ENCODE measurements around the gene KDM6B. TPM values are rescaled to one million over a fixed set of nuclear protein-coding genes. Genes with fewer than 3 reads are reported as not detected.

The KDM6B gene
- total RNA-seq, 1 donor from 2014 or later: 38.2 TPM

DNA sequence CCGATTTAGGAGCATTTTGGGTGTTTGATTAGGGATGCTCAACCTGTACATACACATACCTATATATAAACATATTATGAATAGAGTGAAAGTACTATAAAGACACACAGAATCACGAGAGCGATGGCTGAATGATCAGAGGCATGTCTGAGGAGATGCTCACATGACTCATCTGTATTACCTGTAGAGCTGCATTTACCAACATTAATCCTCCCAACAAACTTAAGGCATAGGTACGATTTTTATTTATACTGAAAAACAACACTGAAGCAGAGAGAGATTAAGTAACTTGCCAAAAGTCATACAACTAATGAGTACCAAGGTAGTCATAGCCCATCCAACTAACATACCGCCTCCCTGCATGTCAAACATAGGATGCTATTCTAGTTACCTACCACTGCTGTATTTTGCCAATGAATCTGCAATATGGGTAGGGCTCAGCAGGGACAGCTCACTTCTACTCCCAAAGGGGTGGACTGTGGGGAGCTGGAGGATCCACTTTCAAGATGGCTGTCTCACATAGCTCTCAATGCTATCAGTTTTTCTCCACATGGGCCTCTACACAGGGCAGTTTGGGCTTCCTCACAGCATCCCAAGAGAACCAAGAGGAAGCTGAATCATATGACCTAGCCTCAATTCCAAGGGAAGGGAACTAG is 31.1 kb downstream of the KDM6B start:
- TF ChIP-seq, protein P1, sequence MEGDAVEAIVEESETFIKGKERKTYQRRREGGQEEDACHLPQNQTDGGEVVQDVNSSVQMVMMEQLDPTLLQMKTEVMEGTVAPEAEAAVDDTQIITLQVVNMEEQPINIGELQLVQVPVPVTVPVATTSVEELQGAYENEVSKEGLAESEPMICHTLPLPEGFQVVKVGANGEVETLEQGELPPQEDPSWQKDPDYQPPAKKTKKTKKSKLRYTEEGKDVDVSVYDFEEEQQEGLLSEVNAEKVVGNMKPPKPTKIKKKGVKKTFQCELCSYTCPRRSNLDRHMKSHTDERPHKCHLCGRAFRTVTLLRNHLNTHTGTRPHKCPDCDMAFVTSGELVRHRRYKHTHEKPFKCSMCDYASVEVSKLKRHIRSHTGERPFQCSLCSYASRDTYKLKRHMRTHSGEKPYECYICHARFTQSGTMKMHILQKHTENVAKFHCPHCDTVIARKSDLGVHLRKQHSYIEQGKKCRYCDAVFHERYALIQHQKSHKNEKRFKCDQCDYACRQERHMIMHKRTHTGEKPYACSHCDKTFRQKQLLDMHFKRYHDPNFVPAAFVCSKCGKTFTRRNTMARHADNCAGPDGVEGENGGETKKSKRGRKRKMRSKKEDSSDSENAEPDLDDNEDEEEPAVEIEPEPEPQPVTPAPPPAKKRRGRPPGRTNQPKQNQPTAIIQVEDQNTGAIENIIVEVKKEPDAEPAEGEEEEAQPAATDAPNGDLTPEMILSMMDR (IDR thresholded peaks at IDR 0.05): no peak
- DNase-seq (ENCODE audit: low spot score): no peak
- peaks cover 4% of the 10 kb centered on the region for H3K4me1 Mint-ChIP-seq (ENCODE audit: low read depth)
- H3K27me3 Mint-ChIP-seq (ENCODE audit: low read depth): no peaks in the 10 kb centered on the region
- H3K4me3 Mint-ChIP-seq (ENCODE audit: unreplicated experiment): no peak overlapping the region
- H3K36me3 Mint-ChIP-seq (ENCODE audit: low read depth): peaks cover 10% of the 10 kb centered on the region
- no peaks in the 10 kb centered on the region for H3K9me3 Mint-ChIP-seq (ENCODE audit: low read depth)
- H3K27ac Mint-ChIP-seq (ENCODE audit: unreplicated experiment): no peak overlapping the region

DNA sequence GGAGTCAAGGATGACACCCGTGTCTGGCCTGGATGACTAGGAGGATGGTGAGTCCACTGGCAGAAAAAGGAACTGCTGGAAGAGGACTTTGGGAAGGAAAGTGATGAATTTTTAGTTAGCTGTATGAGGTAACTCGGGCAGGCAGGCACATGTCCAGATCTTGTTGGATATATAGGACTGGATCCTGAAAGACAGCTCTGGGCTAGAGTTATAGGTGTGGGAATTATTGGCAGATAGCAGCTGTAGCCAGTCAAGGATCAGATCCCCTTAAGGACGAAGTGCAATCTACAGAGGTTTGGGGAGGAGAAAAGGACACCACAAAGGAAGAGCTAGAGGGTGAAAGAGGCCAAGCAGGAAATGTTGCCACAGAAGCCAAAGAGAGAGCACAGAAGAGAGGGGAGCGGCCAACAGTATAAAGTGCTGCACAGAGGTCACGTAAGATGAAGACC is 33.9 kb downstream of the KDM6B start:
- H3K36me3 Mint-ChIP-seq (ENCODE audit: low read depth): peaks cover 10% of the 10 kb centered on the region
- H3K4me1 Mint-ChIP-seq (ENCODE audit: low read depth): no peaks in the 10 kb centered on the region
- DNase-seq (ENCODE audit: low spot score): no peak
- no peak overlapping the region for H3K27ac Mint-ChIP-seq (ENCODE audit: unreplicated experiment)
- no peak overlapping the region for H3K4me3 Mint-ChIP-seq (ENCODE audit: unreplicated experiment)
- no peaks in the 10 kb centered on the region for H3K27me3 Mint-ChIP-seq (ENCODE audit: low read depth)
- TF ChIP-seq, protein P1 (IDR thresholded peaks at IDR 0.05): no peak
- no peaks in the 10 kb centered on the region for H3K9me3 Mint-ChIP-seq (ENCODE audit: low read depth)

DNA sequence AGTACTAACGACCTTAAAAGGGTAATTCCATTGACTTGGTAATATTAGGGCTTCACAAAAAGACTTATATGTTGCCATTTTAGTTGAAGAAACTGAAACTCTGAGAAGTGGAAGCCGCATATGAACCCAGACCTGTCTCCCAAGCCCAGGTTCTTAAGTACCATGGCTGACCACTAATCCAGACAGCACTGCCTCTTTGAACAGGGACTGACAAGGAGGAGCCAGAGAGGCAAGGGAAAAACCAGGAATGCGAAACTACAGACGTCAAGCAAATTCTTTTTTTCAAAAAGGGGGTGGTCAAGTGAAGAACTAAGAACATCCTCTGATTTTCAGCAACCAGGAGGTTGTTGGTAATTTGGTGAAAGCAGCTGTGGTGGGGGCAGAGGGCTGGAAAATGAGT is 39.0 kb downstream of the KDM6B start:
- Mint-ChIP-seq H3K4me3 (ENCODE audit: unreplicated experiment) (no peak overlapping the region), H3K27ac (ENCODE audit: unreplicated experiment) (no peak overlapping the region), H3K9me3 (ENCODE audit: low read depth) (no peaks in the 10 kb centered on the region), H3K4me1 (ENCODE audit: low read depth) (no peaks in the 10 kb centered on the region), H3K36me3 (ENCODE audit: low read depth) (peaks cover 13% of the 10 kb centered on the region), H3K27me3 (ENCODE audit: low read depth) (no peaks in the 10 kb centered on the region)
- TF ChIP-seq, protein P1 (IDR thresholded peaks at IDR 0.05): no peak
- DNase-seq (ENCODE audit: low spot score): no peak

DNA sequence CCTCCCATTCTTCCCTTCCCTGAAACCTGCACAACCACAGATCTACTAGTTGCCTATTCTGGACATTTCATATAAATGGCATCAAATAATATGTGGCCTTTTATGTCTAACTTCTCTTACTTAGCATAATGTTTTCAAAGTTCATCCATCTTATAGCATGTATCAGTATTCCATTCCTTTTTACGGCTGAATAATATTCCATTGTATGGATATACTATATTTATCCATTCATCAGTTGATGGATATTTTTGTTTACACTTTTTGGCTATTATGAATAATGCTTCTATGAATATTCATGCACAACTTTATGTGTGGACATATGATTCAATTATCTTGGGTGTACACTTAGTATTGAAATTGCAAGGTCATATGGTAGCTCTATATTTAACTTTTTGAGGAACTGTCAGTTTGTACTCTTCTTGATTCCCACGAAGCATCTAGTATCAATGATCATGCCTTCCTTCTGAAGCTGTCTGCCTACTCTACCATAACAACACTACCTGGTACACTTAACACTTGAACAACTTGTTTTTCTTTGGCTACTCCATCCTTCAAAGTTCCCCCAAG is 41.9 kb downstream of the KDM6B start:
- H3K36me3 Mint-ChIP-seq (ENCODE audit: low read depth): peaks cover 11% of the 10 kb centered on the region
- H3K9me3 Mint-ChIP-seq (ENCODE audit: low read depth): no peaks in the 10 kb centered on the region
- H3K4me3 Mint-ChIP-seq (ENCODE audit: unreplicated experiment): no peak overlapping the region
- H3K27ac Mint-ChIP-seq (ENCODE audit: unreplicated experiment): no peak overlapping the region
- TF ChIP-seq, protein P1 (IDR thresholded peaks at IDR 0.05): no peak
- DNase-seq (ENCODE audit: low spot score): no peak
- H3K4me1 Mint-ChIP-seq (ENCODE audit: low read depth): no peaks in the 10 kb centered on the region
- no peaks in the 10 kb centered on the region for H3K27me3 Mint-ChIP-seq (ENCODE audit: low read depth)

DNA sequence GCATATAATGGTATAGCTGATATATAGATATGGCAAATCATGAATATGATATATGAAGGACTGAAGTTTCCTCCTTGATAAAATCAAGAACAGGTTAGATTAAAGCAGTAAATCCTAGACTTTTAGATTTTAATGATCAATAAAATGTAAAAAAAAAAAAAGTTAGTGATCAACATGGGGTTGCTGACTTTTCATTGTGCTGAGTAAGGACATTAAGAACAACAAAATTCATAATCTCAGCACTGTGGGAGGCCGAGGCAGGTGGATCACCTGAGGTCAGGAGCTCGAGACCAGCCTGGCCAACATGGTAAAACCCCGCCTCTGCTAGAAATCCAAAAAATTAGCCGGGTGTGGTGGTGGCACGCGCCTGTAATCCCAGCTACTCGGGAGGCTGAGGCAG is 44.2 kb downstream of the KDM6B start:
- no peaks in the 10 kb centered on the region for H3K9me3 Mint-ChIP-seq (ENCODE audit: low read depth)
- H3K36me3 Mint-ChIP-seq (ENCODE audit: low read depth): peaks cover 11% of the 10 kb centered on the region
- no peaks in the 10 kb centered on the region for H3K27me3 Mint-ChIP-seq (ENCODE audit: low read depth)
- no peak overlapping the region for H3K27ac Mint-ChIP-seq (ENCODE audit: unreplicated experiment)
- DNase-seq (ENCODE audit: low spot score): no peak
- TF ChIP-seq, protein P1 (IDR thresholded peaks at IDR 0.05): no peak
- H3K4me3 Mint-ChIP-seq (ENCODE audit: unreplicated experiment): no peak overlapping the region
- H3K4me1 Mint-ChIP-seq (ENCODE audit: low read depth): no peaks in the 10 kb centered on the region

All from chondrocyte (in vitro differentiated cells).